Astrocyte (in vitro differentiated cells and primary cell): ENCODE data around the gene TRIM47. TPM values are rescaled to one million over a fixed set of nuclear protein-coding genes. Genes with fewer than 3 reads are reported as not detected.

Experiments used
- DNase-seq: peaks from one replicate; pipeline ENCODE4 v3.0.0-alpha.2; 2010; ENCODE audit warnings: low read depth
- FAIRE-seq: peaks from 2 replicates; lab custom pipeline; 2011; peaks lifted over from hg19 to GRCh38; lab: Jason Lieb, UNC
- H2AFZ ChIP-seq: 2 replicates; pipeline ENCODE4 v1.6.0; 2012; ENCODE audit warnings: low read depth, low read length, inconsistent platforms
- H3K27ac ChIP-seq: 2 replicates; pipeline ENCODE4 v1.5.1; 2011; ENCODE audit warnings: low read depth, low read length, inconsistent platforms
- H3K27me3 ChIP-seq: 2 replicates; pipeline ENCODE4 v1.6.0; 2011; ENCODE audit warnings: low read length, inconsistent platforms; ENCODE audit not compliant: insufficient read depth
- H3K36me3 ChIP-seq: 2 replicates; pipeline ENCODE4 v1.5.1; 2011; ENCODE audit warnings: low read length, inconsistent platforms; ENCODE audit not compliant: insufficient read depth
- H3K4me1 ChIP-seq: 2 replicates; pipeline ENCODE4 v1.5.1; 2011; ENCODE audit warnings: low read length, inconsistent platforms; ENCODE audit not compliant: insufficient read depth
- H3K4me2 ChIP-seq: 2 replicates; pipeline ENCODE4 v1.6.0; 2012; ENCODE audit warnings: low read length, inconsistent platforms
- H3K4me3 ChIP-seq: 2 replicates; pipeline ENCODE4 v1.5.1; 2011; ENCODE audit warnings: low read depth, mild to moderate bottlenecking, low read length, inconsistent platforms; ENCODE audit not compliant: insufficient read depth
- H3K79me2 ChIP-seq: 2 replicates; pipeline ENCODE4 v1.6.0; 2012; ENCODE audit warnings: mild to moderate bottlenecking, low read length, inconsistent platforms; ENCODE audit not compliant: insufficient read depth
- H3K9ac ChIP-seq: 2 replicates; pipeline ENCODE4 v1.6.0; 2012; ENCODE audit warnings: mild to moderate bottlenecking, low read length, inconsistent platforms
- H3K9me3 ChIP-seq: 2 replicates; pipeline ENCODE4 v1.5.1; 2012; ENCODE audit warnings: low read depth, mild to moderate bottlenecking, low read length, inconsistent platforms; ENCODE audit not compliant: insufficient read depth
- H4K20me1 ChIP-seq: 2 replicates; pipeline ENCODE4 v1.6.0; 2012; ENCODE audit warnings: low read length, inconsistent platforms; ENCODE audit not compliant: insufficient read depth
- H3K27ac Mint-ChIP-seq: one replicate; pipeline ENCODE4 v1.8.0; 2021; ENCODE audit warnings: mild to moderate bottlenecking, mixed read lengths; ENCODE audit not compliant: unreplicated experiment
- H3K27me3 Mint-ChIP-seq: one replicate; pipeline ENCODE4 v1.8.0; 2021; ENCODE audit warnings: low read depth, mixed read lengths; ENCODE audit not compliant: unreplicated experiment
- H3K36me3 Mint-ChIP-seq: one replicate; pipeline ENCODE4 v1.8.0; 2021; ENCODE audit warnings: low read depth, mixed read lengths; ENCODE audit not compliant: unreplicated experiment
- H3K4me1 Mint-ChIP-seq: one replicate; pipeline ENCODE4 v1.8.0; 2021; ENCODE audit warnings: low read depth, mixed read lengths; ENCODE audit not compliant: unreplicated experiment
- H3K4me3 Mint-ChIP-seq: one replicate; pipeline ENCODE4 v1.8.0; 2021; ENCODE audit warnings: mild to moderate bottlenecking, moderate library complexity, mixed read lengths; ENCODE audit not compliant: unreplicated experiment
- H3K9me3 Mint-ChIP-seq: one replicate; pipeline ENCODE4 v1.8.0; 2021; ENCODE audit warnings: mild to moderate bottlenecking, mixed read lengths; ENCODE audit not compliant: unreplicated experiment
- EZH2 ChIP-seq: IDR thresholded peaks from 2 replicates; pipeline ENCODE4 v1.6.1; 2012; ENCODE audit warnings: mild to moderate bottlenecking, low read length, inconsistent platforms; ENCODE audit not compliant: insufficient read depth
- total RNA-seq: library from RNA; stranded (reverse); gene quantifications from 2 replicates; pipeline ENCODE4 v1.2.1, GENCODE V29; 2021
- TF ChIP-seq, protein P1 (sequence below): IDR thresholded peaks from 2 replicates; pipeline ENCODE4 v1.5.1; 2011; ENCODE audit warnings: low read depth, mild to moderate bottlenecking, inconsistent platforms, low read length, moderate library complexity; ENCODE audit not compliant: insufficient read depth

Gene TRIM47
- total RNA-seq, 1 donor from 2014 or later: 5.9 TPM

DNA sequence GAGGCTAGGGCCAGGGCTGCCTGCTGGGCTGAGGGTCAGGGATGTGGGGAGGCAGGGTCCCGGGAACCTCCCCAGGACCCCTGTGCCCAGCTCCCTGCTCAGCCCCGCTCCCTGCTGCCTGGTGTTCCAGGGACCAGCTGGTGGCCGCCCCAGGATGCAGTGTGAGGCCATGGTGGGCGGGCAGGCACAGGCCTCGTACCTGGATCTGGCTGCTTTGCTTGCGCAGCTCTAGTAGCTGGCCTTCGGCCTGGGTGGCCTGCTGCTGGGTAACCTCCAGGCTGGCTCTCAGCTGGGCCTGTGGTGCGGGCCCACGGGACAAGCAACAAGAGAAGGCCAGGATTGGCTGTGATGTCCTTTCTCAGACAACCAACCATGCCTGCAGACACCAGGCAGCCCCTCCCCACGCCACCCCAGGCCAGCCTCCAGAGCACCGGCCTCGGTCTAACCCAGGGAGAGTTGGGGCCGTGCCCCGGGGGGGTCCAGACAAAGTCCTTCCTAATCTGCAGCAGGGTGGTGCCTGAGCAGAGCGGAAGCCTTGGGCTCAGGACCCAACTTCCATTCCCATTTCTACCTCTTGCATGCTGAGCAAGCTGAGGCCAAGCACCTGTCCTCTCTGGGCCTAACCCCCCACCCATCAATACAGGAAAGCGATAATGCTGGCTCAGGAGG lies 14.3 kb upstream of the TRIM47 start:
- Mint-ChIP-seq H3K4me1 (peaks cover 11% of the 10 kb centered on the region), H3K27ac (no peak overlapping the region), H3K4me3 (no peak overlapping the region), H3K36me3 (peaks cover 11% of the 10 kb centered on the region), H3K27me3 (no peaks in the 10 kb centered on the region), H3K9me3 (no peaks in the 10 kb centered on the region)
- H3K79me2 ChIP-seq: peaks cover 19% of the 10 kb centered on the region
- peaks cover 4% of the 10 kb centered on the region for H3K36me3 ChIP-seq
- TF ChIP-seq EZH2: no peak
- TF ChIP-seq, protein P1, sequence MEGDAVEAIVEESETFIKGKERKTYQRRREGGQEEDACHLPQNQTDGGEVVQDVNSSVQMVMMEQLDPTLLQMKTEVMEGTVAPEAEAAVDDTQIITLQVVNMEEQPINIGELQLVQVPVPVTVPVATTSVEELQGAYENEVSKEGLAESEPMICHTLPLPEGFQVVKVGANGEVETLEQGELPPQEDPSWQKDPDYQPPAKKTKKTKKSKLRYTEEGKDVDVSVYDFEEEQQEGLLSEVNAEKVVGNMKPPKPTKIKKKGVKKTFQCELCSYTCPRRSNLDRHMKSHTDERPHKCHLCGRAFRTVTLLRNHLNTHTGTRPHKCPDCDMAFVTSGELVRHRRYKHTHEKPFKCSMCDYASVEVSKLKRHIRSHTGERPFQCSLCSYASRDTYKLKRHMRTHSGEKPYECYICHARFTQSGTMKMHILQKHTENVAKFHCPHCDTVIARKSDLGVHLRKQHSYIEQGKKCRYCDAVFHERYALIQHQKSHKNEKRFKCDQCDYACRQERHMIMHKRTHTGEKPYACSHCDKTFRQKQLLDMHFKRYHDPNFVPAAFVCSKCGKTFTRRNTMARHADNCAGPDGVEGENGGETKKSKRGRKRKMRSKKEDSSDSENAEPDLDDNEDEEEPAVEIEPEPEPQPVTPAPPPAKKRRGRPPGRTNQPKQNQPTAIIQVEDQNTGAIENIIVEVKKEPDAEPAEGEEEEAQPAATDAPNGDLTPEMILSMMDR: no peak
- H3K27me3 ChIP-seq: no peaks in the 10 kb centered on the region
- H3K4me2 ChIP-seq: no peak overlapping the region
- no peaks in the 10 kb centered on the region for H3K9me3 ChIP-seq
- H2AFZ ChIP-seq: no peak overlapping the region
- FAIRE-seq (no peak), DNase-seq (no peak)
- H4K20me1 ChIP-seq: peaks cover 26% of the 10 kb centered on the region
- no peak overlapping the region for H3K27ac ChIP-seq
- no peak overlapping the region for H3K9ac ChIP-seq
- H3K4me1 ChIP-seq: peaks cover 12% of the 10 kb centered on the region
- H3K4me3 ChIP-seq: no peak overlapping the region

DNA sequence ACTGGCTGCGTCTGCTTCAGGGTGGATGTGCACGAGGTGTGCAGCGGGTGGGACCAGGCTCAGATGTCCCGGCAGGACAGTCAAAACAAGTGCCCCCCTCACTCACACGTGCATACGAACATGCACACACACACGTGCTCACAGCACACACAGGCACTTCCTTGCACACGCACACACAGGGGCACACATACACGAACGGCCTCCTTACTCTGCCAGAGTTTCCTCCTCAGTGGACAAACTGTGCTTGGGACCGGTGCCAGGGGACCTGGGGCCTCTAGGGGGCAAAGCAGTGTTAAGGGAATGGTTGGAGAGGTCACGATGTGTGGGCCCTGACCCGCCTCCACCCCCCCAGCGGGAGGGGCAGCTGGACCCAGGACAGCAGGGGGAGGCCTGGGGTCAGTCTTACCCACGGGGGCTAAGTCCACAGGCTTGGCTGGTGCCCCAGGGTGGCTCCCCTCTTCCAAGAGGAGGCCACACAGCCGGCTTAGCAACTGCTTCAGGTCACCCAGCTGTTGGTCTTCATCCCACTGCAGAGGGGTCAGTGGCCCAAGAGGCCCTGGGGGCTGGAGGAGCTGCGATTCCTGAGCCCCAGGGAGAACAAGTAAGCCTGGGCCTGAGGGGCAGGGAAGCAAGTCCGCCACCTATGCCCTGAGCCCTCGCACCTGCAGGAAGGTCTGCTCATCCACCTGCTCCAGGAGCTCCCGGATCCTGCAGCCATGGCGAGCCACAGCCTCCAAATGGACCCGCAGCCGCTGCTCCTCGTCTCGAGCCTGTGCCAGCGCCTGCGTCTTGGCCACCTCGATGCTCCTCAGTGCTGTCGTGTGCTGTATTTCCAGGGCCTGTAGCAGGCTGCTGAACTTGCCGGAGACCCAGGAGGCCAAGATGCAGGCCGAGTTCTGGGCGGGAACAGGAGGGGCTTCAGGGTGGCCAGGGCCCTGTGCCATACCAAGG lies 13.5 kb upstream of the TRIM47 start:
- Mint-ChIP-seq H3K36me3 (peaks cover 11% of the 10 kb centered on the region), H3K9me3 (no peaks in the 10 kb centered on the region), H3K4me1 (peaks cover 11% of the 10 kb centered on the region), H3K27me3 (no peaks in the 10 kb centered on the region), H3K4me3 (no peak overlapping the region), H3K27ac (no peak overlapping the region)
- H3K9ac ChIP-seq: no peak overlapping the region
- H3K4me3 ChIP-seq: no peak overlapping the region
- TF ChIP-seq, protein P1: no peak
- no peak for TF ChIP-seq EZH2
- H3K36me3 ChIP-seq: peaks cover 4% of the 10 kb centered on the region
- H3K4me2 ChIP-seq: no peak overlapping the region
- H3K4me1 ChIP-seq: peaks cover 9% of the 10 kb centered on the region
- DNase-seq (no peak), FAIRE-seq (no peak)
- H2AFZ ChIP-seq: no peak overlapping the region
- H3K27ac ChIP-seq: no peak overlapping the region
- no peaks in the 10 kb centered on the region for H3K9me3 ChIP-seq
- peaks cover 19% of the 10 kb centered on the region for H3K79me2 ChIP-seq
- no peaks in the 10 kb centered on the region for H3K27me3 ChIP-seq
- H4K20me1 ChIP-seq: peaks cover 23% of the 10 kb centered on the region
